GM18511 (cell line): ENCODE data around the gene CACNA1H.
"Not testable (repeated sequence)": the region's sequence is repeated elsewhere in the genome, so short reads cannot be mapped to it uniquely, and the experiment has no call there.

ENCODE experiments used
- ATAC-seq: cut with Tn5 transposase; IDR thresholded peaks from one replicate; pipeline ENCODE4 v1.9.1; 2021; ENCODE audit warnings: mild to moderate bottlenecking, moderate library complexity; ENCODE audit not compliant: unreplicated experiment

Gene CACNA1H

GRCh38 chr16:1243363-1243762 lies 90.5 kb downstream of the CACNA1H start:
- not testable (repeated sequence) for ATAC-seq

GRCh38 chr16:1243907-1244850 lies 91.3 kb downstream of the CACNA1H start:
- not testable (repeated sequence) for ATAC-seq

- no peak for ATAC-seq
These were observed 92.0 kb downstream of the CACNA1H start for GRCh38 chr16:1244881-1245280.

DNA sequence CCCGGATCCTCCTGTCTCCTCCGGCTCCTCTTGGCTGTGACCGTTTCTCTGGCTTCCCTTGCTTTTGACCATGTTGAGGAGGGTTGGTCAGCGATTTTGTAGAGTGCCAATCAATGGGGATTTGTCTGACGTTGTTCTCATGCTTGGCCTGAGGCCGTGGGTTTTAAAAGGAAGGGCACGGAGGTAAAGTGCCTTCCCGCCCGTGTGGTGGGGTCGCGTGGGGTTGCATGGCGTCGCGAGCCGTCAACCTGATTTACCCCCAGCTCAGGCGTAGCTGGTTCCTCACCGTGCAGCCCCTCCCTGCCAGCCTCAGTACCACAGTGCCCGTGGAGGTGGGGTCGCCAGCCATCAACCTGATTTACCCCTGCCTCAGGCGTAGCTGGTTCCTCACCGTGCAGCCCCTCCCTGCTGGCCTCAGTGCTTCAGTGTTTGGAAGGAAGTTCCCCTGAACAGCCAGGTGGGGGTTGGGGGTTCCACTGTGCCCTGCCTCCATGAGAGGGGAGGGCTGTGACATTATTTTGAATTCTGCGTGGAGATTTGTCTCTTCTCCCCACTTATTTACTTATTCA lies 92.6 kb downstream of the CACNA1H start:
- ATAC-seq: no peak

- ATAC-seq: not testable (repeated sequence)
These were observed 95.1 kb downstream of the CACNA1H start for GRCh38 chr16:1247903-1248537.

- not testable (repeated sequence) for ATAC-seq
These were observed 96.3 kb downstream of the CACNA1H start for GRCh38 chr16:1249031-1249755.

- ATAC-seq: not testable (repeated sequence)
These were observed 100.9 kb downstream of the CACNA1H start for GRCh38 chr16:1253701-1254364.

DNA sequence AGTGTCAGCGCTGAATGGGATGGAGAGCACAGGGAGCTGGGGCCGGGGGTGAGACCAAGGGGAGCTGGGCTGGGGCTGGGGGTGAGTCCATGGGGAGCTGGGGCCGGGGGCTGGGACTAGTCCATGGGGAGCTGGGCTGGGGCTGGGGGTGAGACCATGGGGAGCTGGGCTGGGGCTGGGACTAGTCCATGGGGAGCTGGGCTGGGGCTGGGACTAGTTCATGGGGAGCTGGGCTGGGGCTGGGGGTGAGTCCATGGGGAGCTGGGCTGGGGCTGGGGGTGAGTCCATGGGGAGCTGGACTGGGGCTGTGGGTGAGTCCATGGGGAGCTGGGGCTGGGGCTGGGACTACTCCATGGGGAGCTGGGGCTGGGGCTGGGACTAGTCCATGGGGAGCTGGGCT lies 101.9 kb downstream of the CACNA1H start:
- ATAC-seq: not testable (repeated sequence)

GRCh38 chr16:1255276-1256122 lies 102.6 kb downstream of the CACNA1H start, which contains the start of gene TPSD1:
Gene TPSD1 (plus strand): TSS chr16:1256069. CDS start chr16:1256281, 212 bp downstream.
- not testable (repeated sequence) for ATAC-seq

DNA sequence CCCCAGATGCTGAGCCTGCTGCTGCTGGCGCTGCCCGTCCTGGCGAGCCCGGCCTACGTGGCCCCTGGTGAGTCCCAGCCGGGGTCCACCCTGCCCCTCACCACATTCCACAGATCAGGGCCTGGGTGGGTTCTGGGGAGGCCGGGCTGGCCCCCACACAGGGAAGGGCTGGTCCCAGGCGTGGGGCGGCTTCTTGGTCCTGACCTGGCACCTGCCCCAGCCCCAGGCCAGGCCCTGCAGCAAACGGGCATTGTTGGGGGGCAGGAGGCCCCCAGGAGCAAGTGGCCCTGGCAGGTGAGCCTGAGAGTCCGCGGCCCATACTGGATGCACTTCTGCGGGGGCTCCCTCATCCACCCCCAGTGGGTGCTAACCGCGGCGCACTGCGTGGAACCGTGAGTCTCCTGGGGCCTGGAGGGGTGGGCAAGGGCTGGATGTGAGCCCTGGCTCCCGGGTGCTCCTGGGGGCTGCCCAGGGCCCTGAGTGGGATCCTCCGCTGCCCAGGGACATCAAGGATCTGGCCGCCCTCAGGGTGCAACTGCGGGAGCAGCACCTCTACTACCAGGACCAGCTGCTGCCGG lies 103.5 kb downstream of the CACNA1H start:
- ATAC-seq: not testable (repeated sequence)

GRCh38 chr16:1256874-1257322 lies 104.0 kb downstream of the CACNA1H start:
- no peak for ATAC-seq

DNA sequence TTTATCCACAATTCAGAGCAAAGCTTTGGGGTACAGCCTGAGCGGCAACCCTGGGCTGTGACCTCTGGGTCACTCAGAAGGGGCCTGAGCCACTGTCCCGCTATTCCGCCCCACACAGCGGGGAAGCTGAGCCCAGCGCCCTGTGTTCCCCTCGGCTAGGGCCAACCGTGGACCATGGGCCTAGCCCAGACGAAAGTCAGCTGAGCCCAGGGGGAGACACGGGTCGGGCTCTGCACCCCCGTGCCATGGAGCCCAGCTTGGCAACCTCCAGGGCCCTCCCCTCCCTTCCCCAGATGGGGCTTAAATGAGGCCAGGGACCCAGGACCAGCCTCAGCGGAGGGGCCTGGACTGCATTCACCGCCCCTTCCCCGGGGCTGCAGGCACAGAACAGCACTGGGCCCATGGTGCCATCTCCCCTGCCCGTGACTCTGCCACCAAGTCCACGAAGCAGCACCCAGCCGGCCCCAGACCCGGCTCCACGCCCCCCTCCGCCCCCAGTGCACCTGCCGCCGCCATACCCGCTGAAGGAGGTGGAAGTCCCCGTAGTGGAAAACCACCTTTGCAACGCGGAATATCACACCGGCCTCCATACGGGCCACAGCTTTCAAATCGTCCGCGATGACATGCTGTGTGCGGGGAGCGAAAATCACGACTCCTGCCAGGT lies 104.8 kb downstream of the CACNA1H start:
- ATAC-seq: no peak

- ATAC-seq: no peak
These were observed 105.3 kb downstream of the CACNA1H start for GRCh38 chr16:1258225-1258600.

DNA sequence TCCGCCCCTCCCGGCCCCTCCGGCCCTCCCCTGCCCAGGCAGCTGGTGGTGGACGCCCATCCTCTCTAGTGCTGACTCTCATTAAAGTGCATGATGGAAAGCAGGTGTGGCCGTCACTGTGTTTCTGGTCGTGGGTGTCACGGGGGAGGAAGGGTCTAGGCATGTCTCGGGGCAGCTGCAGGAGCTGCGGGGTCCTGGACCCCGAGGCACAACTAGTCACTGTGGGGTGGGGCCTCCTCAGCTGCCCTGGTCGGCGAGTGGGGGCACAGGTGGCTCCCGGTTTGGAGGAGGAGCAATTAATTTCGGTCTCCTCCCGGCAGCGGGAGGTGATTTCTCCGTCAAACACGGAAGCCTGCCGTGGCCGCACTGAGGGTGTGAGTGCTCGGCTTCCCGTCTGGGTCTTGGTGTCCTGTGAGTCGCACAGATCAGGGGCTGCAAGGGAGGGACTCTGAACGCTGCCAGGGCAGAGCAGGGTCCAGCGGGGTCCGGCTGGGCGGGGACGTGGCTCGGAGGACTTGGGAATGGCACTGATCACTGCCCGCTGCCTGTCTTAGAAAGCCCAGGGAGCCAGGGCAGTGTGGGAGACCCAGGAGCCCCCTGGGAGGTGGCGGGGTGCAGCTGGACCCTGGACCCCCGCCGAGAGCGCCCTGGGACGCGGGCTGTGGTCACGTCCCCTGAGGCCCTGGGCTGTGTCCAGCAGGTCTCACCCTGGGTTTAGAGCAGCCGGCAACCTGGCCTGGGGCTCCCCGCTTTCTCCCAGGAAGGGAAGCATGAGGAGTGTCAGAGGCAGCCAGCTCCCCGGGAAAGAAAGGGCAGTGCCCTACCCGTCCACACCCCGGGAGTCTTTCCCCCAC lies 106.2 kb downstream of the CACNA1H start:
- no peak for ATAC-seq

- ATAC-seq: no peak
These were observed 106.8 kb downstream of the CACNA1H start for GRCh38 chr16:1259760-1260068.

- ATAC-seq: no peak
These were observed 107.3 kb downstream of the CACNA1H start for GRCh38 chr16:1260101-1260680.

- no peak for ATAC-seq
These were observed 108.4 kb downstream of the CACNA1H start for GRCh38 chr16:1261131-1261892.
